ENCODE measurements around the gene PAOX.

The PAOX gene

GRCh38 chr10:133379152-133379800, at the start of gene PAOX:
Gene PAOX (plus strand): TSS chr10:133379262. CDS start chr10:133379317, 55 bp downstream.
- H3K4me3 Mint-ChIP-seq, result peak within 1 kb of the TSS; percentile 76
- H3K9me3 Mint-ChIP-seq, result no peaks in the 10 kb centered on the region
- H3K4me1 Mint-ChIP-seq (ENCODE audit: low read depth), result peaks cover 7% of the 10 kb centered on the region
- H3K36me3 Mint-ChIP-seq (ENCODE audit: low read depth), result no peaks in the 10 kb centered on the region
- no peaks in the 10 kb centered on the region for H3K27me3 Mint-ChIP-seq
- peak within 1 kb of the TSS; percentile 11 for H3K27ac Mint-ChIP-seq

DNA sequence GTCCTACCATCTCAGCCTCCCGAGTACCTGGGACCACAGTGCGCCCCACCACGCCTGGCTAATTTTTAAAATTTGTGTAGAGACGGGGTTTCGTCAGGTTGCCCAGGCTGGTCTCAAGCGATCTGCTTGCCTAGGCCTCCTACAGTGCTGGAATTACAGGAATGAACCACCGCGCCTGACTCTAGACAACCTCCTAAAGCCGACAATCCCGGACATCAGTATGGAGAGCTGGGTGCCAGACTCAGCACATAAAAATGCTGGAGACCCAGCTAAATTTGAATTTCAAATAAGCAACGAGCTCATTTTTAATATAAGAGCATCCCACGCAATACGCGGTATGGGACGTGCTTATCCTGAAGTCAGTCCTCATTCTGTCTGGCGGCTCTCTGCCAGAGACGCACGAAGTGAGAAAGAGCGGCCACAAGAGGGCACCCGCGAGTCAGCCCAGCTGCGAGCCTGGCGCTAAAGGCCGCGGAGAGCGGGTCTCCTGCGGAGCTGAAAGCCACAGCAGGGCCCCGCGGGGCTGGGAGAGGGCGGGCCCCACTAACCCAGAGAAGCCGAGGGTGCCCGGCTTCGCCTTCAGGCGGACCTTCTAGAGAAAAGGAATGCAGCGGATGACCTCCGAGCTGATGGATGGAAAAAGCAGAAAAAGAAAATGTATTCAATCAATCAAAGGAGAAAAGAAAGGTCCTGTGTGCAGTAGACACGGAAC, 49.4 kb upstream of the PAOX start:
- no peak overlapping the region for H3K27ac Mint-ChIP-seq
- H3K4me3 Mint-ChIP-seq, result peak overlapping the region; percentile 26
- H3K4me1 Mint-ChIP-seq (ENCODE audit: low read depth), result peaks cover 11% of the 10 kb centered on the region
- peaks cover 50% of the 10 kb centered on the region for H3K27me3 Mint-ChIP-seq
- H3K36me3 Mint-ChIP-seq (ENCODE audit: low read depth), result no peaks in the 10 kb centered on the region
- H3K9me3 Mint-ChIP-seq, result no peaks in the 10 kb centered on the region

DNA sequence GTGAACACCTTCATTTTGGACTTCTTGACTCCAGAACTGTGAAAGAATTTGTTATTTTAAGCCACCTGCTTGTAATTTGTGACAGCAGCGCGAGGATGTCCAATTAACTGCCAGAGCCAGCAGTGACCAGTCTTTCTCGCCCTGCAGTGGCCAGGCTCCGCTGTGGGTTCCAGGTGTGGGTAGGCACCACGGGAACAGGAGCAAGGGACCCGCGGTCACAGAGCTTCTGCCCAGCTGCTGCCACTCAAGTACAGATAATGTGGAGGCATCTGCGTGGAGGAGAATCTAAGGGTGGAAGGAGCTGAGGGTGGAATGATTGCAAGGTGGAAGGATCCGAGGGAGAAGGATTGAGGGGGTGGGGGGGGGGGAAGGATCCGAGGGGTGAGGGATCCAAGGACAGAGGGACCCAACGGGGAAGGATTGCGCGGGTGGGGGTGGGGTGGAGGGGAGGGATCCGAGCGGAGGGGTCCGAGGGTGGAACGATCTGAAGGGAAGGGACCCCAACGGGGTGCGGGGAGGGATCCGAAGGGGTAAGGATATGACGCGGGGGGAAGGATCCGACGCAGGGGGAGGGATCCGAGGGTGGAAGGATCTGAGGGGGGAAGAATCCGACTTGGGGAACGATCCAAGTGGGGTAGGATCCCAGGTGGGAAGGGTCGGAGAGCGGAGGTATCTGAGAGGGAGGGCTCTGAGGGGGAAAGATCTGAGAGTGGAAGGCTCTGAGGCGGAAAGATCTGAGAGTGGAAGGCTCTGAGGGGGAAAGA, 45.9 kb upstream of the PAOX start:
- H3K9me3 Mint-ChIP-seq, result no peaks in the 10 kb centered on the region
- H3K4me3 Mint-ChIP-seq, result no peak overlapping the region
- no peaks in the 10 kb centered on the region for H3K36me3 Mint-ChIP-seq (ENCODE audit: low read depth)
- peaks cover 11% of the 10 kb centered on the region for H3K4me1 Mint-ChIP-seq (ENCODE audit: low read depth)
- no peak overlapping the region for H3K27ac Mint-ChIP-seq
- H3K27me3 Mint-ChIP-seq, result peaks cover 32% of the 10 kb centered on the region

DNA sequence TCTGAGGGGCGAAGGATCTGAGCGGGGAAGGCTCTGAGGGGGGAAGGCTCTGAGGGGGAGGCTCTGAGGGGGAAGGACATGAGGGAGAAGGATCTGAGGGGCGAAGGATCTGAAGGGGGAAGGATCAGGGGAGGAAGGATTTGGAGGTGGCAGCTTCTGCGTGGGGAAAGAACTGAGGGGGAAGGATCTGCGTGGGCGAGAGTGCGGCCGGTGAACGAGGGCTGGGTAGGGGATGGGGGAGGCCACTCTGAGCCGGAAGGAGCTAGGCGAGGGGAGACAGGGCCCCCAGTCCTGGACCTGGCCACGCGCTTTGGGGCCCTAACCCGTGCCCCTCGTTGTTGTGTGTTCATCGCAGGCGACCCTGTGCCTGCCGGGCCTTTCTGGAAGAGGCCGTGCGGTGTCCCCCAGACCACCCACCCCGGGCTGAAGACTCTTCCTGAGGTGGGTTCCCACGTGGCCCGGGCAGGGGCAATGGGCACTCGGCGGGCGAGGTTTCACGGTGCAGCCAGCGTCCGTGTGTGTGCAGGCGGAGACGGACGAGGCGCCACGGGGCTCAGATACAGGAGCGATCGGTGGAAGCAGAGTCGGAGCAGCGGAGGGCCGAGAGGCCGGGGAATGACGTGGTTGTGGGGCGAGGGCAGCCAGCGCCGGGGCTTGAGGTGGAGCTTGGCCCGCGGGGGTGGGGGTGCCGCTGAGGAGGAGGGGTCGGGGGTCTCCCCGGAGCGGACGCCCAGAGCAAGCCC, 44.4 kb upstream of the PAOX start:
- peak overlapping the region; percentile 57 for H3K4me3 Mint-ChIP-seq
- no peak overlapping the region for H3K27ac Mint-ChIP-seq
- no peaks in the 10 kb centered on the region for H3K9me3 Mint-ChIP-seq
- H3K4me1 Mint-ChIP-seq (ENCODE audit: low read depth), result peaks cover 7% of the 10 kb centered on the region
- peaks cover 23% of the 10 kb centered on the region for H3K27me3 Mint-ChIP-seq
- H3K36me3 Mint-ChIP-seq (ENCODE audit: low read depth), result no peaks in the 10 kb centered on the region

DNA sequence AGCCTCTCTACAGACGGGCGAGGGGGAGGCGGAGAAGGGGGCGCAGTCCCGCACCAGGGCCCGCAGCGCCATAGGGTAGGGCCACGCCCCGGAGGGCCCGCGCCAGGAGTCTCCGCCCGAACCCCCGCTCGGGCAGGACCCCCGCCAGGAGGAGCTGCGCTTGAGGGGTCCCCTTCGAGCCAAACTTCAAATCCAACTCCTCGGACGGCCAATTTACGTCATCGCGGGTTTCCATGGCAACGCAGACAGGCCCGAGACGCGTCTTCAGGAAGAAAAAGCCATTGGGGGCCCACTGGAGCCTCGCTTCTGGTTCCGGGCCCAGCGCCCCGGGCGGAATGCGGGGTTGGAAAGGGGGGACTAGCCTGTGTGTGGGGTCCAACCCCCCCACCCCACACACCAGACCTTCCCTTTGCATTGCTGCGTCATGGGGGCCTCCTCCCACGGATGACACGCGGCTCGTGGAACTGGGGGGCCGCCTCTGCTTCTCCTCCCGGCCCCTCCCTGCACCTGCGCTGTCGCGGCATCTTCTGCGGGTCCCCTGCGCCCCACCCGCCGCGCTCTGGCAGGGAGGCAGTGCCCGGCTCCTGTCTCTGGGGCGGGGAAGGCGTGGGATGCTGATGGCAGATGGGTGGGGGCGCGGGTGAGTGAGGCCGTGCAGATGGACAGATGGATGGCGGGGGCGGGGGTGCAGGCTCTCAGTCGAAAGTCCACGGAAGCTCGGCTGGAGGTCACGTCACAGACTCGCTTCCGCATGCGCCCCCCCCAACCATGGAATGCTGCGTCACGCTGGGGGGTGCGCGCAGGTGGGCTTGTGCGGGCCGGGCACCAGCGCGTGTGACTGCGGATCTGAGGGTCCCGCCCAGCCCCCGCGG, 43.6 kb upstream of the PAOX start:
- Mint-ChIP-seq H3K4me1 (ENCODE audit: low read depth) (peaks cover 4% of the 10 kb centered on the region), H3K4me3 (peak overlapping the region; percentile 35), H3K27ac (no peak overlapping the region), H3K36me3 (ENCODE audit: low read depth) (no peaks in the 10 kb centered on the region), H3K9me3 (no peaks in the 10 kb centered on the region), H3K27me3 (peaks cover 23% of the 10 kb centered on the region)

DNA sequence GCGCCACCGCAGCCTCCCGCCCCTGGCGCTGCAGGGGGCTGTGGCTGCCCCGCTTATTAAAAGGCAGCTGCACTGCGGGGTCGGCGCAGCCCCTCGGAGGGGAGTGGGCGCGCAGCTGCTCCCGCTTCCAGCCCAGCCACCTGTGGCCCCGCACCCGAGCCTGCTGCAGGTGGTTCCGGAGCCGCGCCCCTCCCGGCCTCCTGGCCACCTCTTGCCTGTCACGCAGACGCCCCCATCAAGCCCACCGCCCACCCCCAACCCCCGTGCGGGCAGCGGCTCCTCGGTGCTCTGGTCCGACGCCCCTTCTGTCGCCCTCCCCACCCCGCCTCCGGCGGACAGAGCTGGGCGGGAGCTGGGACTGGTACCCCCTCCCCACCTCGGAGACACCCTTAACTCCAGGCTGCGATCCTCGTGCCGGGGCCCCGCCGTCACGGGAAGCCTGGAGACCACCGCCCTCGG, 42.9 kb upstream of the PAOX start:
- Mint-ChIP-seq H3K4me1 (ENCODE audit: low read depth) (peaks cover 4% of the 10 kb centered on the region), H3K4me3 (no peak overlapping the region), H3K27me3 (peaks cover 18% of the 10 kb centered on the region), H3K27ac (no peak overlapping the region), H3K36me3 (ENCODE audit: low read depth) (no peaks in the 10 kb centered on the region), H3K9me3 (no peaks in the 10 kb centered on the region)

DNA sequence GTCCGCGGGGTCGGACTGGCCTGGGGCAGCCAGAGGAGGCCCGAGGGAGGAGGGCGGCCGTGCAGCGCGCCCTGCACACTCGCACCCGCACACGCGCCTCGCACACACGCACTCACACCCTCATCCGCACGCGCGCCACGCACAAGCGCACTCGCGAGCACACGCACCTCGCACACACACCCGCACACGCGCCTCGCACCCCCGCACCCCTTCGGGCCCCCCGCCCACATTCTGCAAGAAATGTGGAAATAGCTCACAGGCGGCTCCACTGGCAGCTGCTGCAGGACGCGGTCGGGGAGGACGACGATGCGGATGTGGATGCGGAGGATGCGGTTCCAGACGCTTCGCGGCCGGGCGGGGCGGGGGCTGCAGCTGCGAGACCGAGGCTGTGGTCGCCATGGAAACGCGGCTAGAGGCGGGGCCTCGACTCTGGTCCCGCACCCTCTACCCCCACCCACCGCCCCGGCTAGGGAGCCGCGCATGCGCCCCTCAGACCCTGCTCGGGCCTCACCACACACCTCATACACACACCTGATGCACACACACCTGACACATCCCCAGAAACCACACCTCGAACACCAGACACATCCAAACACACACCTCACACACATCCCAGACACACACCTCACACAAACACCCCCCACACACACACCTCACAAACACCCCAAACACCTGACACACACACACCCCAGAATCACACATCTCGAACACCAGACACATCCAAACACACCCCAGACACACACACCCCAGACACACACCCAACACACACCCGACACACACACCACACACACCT, 42.3 kb upstream of the PAOX start, which contains the start of gene CALY:
Gene CALY (minus strand): TSS at position 320 of the 793 bp plus-strand sequence. CDS start 7,907 bp downstream, outside the sequence.
- Mint-ChIP-seq H3K4me3 (peak within 1 kb of the TSS; percentile 35), H3K27ac (no peak within 1 kb of the TSS), H3K4me1 (ENCODE audit: low read depth) (peaks cover 4% of the 10 kb centered on the region), H3K27me3 (peaks cover 20% of the 10 kb centered on the region), H3K36me3 (ENCODE audit: low read depth) (no peaks in the 10 kb centered on the region), H3K9me3 (no peaks in the 10 kb centered on the region)

DNA sequence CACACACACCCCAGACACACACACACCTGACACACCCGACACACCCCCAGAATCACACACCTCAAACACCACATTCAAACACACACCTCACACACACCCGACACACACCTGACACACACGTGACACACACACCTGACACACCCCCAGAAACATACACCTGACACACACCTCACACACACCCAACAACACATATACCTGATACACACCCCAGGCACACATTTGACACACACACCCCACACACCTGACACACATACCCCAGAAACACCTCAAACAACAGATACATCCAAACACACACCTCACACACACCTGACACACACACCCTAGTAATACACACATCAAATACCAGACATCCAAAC, 41.7 kb upstream of the PAOX start:
- Mint-ChIP-seq H3K9me3 (no peaks in the 10 kb centered on the region), H3K4me3 (no peak overlapping the region), H3K27me3 (peaks cover 20% of the 10 kb centered on the region), H3K4me1 (ENCODE audit: low read depth) (peaks cover 4% of the 10 kb centered on the region), H3K27ac (no peak overlapping the region), H3K36me3 (ENCODE audit: low read depth) (no peaks in the 10 kb centered on the region)

DNA sequence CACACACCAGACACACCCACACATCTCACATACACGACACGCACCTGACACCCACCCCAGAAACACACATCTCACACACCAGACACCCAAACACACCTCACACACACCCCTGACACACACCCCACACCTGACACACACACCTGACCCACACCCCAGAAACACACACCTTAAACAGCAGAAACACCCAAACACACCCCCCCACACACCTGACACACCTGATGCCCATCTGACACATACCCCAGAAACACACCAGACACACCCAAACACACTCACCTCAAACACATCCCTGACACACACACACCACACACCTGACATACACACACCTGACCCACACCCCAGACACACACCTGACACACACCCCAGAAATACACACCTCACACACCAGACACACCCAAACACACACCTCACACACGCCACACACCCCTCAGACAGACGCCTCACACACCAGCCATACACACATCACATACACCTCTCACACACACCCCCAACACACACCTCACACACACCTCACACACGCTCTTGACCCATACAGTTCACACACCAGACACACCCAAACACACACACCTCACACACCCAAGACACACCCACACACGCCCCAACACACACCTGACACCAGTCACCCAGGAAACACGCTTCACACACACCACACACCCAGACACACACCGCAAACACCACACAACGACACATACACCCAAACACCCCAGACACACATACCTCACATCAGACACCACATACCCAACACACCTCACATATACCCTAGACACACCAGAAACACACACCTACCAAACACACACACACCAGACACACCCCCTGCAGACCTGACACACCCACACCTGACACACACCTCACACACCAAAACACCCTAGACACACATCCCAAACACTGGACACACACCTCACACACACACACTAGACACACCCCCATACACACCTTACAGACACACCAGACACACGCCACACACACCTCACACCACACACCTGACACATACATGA, 40.7 kb upstream of the PAOX start:
- Mint-ChIP-seq H3K9me3 (no peaks in the 10 kb centered on the region), H3K27me3 (peaks cover 17% of the 10 kb centered on the region), H3K36me3 (ENCODE audit: low read depth) (no peaks in the 10 kb centered on the region), H3K4me3 (no peak overlapping the region), H3K4me1 (ENCODE audit: low read depth) (peaks cover 4% of the 10 kb centered on the region), H3K27ac (no peak overlapping the region)

GRCh38 chr10:133339708-133340380, 39.2 kb upstream of the PAOX start:
- Mint-ChIP-seq H3K36me3 (ENCODE audit: low read depth) (no peaks in the 10 kb centered on the region), H3K4me3 (no peak overlapping the region), H3K4me1 (ENCODE audit: low read depth) (peaks cover 1% of the 10 kb centered on the region), H3K27me3 (peaks cover 22% of the 10 kb centered on the region), H3K27ac (no peak overlapping the region), H3K9me3 (no peaks in the 10 kb centered on the region)

DNA sequence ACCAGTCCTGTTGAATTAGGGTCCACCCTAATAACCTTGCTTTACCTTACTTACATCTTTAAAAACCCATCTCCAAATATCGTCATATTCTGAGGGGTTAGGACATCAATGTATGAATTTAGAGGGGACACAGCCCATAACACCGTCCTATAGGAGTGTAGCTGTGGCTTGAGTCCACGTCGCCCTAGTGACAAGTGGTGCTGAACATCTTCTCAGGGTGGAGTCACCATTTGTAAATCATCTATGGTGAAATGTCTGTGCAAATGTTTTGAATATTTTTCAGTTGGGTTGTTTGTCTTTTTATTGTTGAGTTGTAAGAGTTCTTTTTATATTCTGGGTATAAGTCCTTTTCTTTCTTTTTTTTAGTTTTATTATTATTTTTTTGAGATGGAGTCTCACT, 37.1 kb upstream of the PAOX start:
- H3K27me3 Mint-ChIP-seq, result peaks cover 34% of the 10 kb centered on the region
- no peak overlapping the region for H3K4me3 Mint-ChIP-seq
- H3K9me3 Mint-ChIP-seq, result no peaks in the 10 kb centered on the region
- H3K36me3 Mint-ChIP-seq (ENCODE audit: low read depth), result no peaks in the 10 kb centered on the region
- no peaks in the 10 kb centered on the region for H3K4me1 Mint-ChIP-seq (ENCODE audit: low read depth)
- no peak overlapping the region for H3K27ac Mint-ChIP-seq

GRCh38 chr10:133342942-133343341, 36.1 kb upstream of the PAOX start:
- H3K9me3 Mint-ChIP-seq, result no peaks in the 10 kb centered on the region
- no peaks in the 10 kb centered on the region for H3K36me3 Mint-ChIP-seq (ENCODE audit: low read depth)
- peaks cover 34% of the 10 kb centered on the region for H3K27me3 Mint-ChIP-seq
- no peak overlapping the region for H3K4me3 Mint-ChIP-seq
- H3K4me1 Mint-ChIP-seq (ENCODE audit: low read depth), result no peaks in the 10 kb centered on the region
- H3K27ac Mint-ChIP-seq, result no peak overlapping the region
